ENCODE measurements around the gene RAET1G. TPM values are rescaled to one million over a fixed set of nuclear protein-coding genes. Genes with fewer than 3 reads are reported as not detected.

RAET1G gene
- total and polyA plus RNA-seq, 9 of the 15 experiments (the other 6 are each of a cell fraction or from before 2014, with no cell fraction given): 0.11 TPM; not detected in 8

- TF ChIP-seq ZNF407 (IDR thresholded peaks at IDR 0.05; ENCODE audit: low read depth): no peak
- TF ChIP-seq, protein P1, sequence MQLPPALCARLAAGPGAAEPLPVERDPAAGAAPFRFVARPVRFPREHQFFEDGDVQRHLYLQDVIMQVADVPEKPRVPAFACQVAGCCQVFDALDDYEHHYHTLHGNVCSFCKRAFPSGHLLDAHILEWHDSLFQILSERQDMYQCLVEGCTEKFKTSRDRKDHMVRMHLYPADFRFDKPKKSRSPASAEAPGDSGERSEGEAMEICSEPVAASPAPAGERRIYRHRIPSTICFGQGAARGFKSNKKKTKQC (CRISPR knock-in tag; IDR thresholded peaks at IDR 0.05): 0 out of 2 replicates have a peak, but pooled peaks have one; percentile 60
- TF ChIP-seq, protein P2, sequence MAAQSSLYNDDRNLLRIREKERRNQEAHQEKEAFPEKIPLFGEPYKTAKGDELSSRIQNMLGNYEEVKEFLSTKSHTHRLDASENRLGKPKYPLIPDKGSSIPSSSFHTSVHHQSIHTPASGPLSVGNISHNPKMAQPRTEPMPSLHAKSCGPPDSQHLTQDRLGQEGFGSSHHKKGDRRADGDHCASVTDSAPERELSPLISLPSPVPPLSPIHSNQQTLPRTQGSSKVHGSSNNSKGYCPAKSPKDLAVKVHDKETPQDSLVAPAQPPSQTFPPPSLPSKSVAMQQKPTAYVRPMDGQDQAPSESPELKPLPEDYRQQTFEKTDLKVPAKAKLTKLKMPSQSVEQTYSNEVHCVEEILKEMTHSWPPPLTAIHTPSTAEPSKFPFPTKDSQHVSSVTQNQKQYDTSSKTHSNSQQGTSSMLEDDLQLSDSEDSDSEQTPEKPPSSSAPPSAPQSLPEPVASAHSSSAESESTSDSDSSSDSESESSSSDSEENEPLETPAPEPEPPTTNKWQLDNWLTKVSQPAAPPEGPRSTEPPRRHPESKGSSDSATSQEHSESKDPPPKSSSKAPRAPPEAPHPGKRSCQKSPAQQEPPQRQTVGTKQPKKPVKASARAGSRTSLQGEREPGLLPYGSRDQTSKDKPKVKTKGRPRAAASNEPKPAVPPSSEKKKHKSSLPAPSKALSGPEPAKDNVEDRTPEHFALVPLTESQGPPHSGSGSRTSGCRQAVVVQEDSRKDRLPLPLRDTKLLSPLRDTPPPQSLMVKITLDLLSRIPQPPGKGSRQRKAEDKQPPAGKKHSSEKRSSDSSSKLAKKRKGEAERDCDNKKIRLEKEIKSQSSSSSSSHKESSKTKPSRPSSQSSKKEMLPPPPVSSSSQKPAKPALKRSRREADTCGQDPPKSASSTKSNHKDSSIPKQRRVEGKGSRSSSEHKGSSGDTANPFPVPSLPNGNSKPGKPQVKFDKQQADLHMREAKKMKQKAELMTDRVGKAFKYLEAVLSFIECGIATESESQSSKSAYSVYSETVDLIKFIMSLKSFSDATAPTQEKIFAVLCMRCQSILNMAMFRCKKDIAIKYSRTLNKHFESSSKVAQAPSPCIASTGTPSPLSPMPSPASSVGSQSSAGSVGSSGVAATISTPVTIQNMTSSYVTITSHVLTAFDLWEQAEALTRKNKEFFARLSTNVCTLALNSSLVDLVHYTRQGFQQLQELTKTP (IDR thresholded peaks at IDR 0.05; ENCODE audit: low read depth in 1 of 2, partially characterized antibody in 2 of 2): peak in 1 of 2 experiments; percentile 67
- TF ChIP-seq, protein P3, sequence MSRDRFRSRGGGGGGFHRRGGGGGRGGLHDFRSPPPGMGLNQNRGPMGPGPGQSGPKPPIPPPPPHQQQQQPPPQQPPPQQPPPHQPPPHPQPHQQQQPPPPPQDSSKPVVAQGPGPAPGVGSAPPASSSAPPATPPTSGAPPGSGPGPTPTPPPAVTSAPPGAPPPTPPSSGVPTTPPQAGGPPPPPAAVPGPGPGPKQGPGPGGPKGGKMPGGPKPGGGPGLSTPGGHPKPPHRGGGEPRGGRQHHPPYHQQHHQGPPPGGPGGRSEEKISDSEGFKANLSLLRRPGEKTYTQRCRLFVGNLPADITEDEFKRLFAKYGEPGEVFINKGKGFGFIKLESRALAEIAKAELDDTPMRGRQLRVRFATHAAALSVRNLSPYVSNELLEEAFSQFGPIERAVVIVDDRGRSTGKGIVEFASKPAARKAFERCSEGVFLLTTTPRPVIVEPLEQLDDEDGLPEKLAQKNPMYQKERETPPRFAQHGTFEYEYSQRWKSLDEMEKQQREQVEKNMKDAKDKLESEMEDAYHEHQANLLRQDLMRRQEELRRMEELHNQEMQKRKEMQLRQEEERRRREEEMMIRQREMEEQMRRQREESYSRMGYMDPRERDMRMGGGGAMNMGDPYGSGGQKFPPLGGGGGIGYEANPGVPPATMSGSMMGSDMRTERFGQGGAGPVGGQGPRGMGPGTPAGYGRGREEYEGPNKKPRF (IDR thresholded peaks at IDR 0.05; ENCODE audit: low read depth, low read length): no peak
- TF ChIP-seq ZNF584 (CRISPR knock-in tag; IDR thresholded peaks at IDR 0.05; ENCODE audit: low read depth): no peak
- no peak for TF ChIP-seq ZNF449 (CRISPR knock-in tag; IDR thresholded peaks at IDR 0.05)
- peak; percentile 94 for TF ChIP-seq POLR2H (tag; IDR thresholded peaks at IDR 0.05; ENCODE audit: low read depth)
- TF ChIP-seq ZNF408 (CRISPR knock-in tag; IDR thresholded peaks at IDR 0.05; ENCODE audit: low read depth): no peak
These were observed 40.8 kb upstream of the RAET1G start, which contains the start of gene ULBP1 (continued) for GRCh38 chr6:149963462-149964307.
